Esophagus muscularis mucosa (tissue), 4 donors: ENCODE data around the gene SLC2A13. TPM values are rescaled to one million over a fixed set of nuclear protein-coding genes. Genes with fewer than 3 reads are reported as not detected.

ENCODE experiments used
- DNase-seq: peaks from one replicate; pipeline ENCODE4 v3.0.0-alpha.2; 2017; ENCODE audit errors: extremely low spot score
- H3K27ac ChIP-seq, 4 donors: fragments of 200-600 bp; sonication (generic); replicated peaks in 1 of 4; 1 replicate in 3 of 4; 2 replicates in 1 of 4; pipeline ENCODE4 v1.5.1; 2016 to 2019; ENCODE audit warnings: mild to moderate bottlenecking in 1 of 4
- H3K27me3 ChIP-seq, 4 donors: fragments of 200-600 bp; sonication (generic); one replicate each; pipeline versions ENCODE4 v1.5.1 to v1.6.0; 2016 to 2019
- H3K36me3 ChIP-seq, 4 donors: fragments of 200-600 bp; sonication (generic); one replicate each; pipeline ENCODE4 v1.5.1; 2016 to 2019
- H3K4me1 ChIP-seq, 4 donors: fragments of 200-600 bp; sonication (generic); one replicate each; pipeline ENCODE4 v1.5.1; 2016 to 2019
- H3K4me3 ChIP-seq, 4 donors: fragments of 200-600 bp; sonication (generic); 1 replicate in 2 of 4; 2 replicates in 2 of 4; pipeline ENCODE4 v1.5.1; 2016 to 2019; ENCODE audit warnings: mild to moderate bottlenecking in 4 of 4, moderate library complexity in 1 of 4
- H3K9me3 ChIP-seq, 4 donors: fragments of 200-600 bp; sonication (generic); 1 replicate in 3 of 4; 2 replicates in 1 of 4; pipeline ENCODE4 v1.5.1; 2016 to 2019
- CTCF ChIP-seq, 3 experiments: fragments of 200-600 bp in 2 of 3; fragments of 450-650 bp in 1 of 3; sonication (generic) in 2 of 3; IDR thresholded peaks; one replicate each; pipeline ENCODE4 v1.5.1; 2017 to 2019; ENCODE audit warnings: antibody characterized with exemption in 3 of 3, mild to moderate bottlenecking in 2 of 3, moderate library complexity in 1 of 3
- EP300 ChIP-seq: sonication (generic); formaldehyde crosslinking; IDR thresholded peaks from one replicate; pipeline ENCODE4 v1.6.1; 2017; ENCODE audit warnings: antibody characterized with exemption
- POLR2A ChIP-seq: fragments of 450-650 bp; IDR thresholded peaks from one replicate; pipeline ENCODE4 v1.6.1; 2017; ENCODE audit warnings: antibody characterized with exemption, moderate library complexity, mild to moderate bottlenecking, low read depth
- POLR2AphosphoS5 ChIP-seq, 2 donors: sonication (generic); formaldehyde crosslinking; IDR thresholded peaks; one replicate each; pipeline ENCODE4 v1.6.1; 2017; ENCODE audit warnings: antibody characterized with exemption in 2 of 2
- WGBS: methylation state at CpG from one replicate; pipeline ENCODE4 v1.1.5; 2018; 5-methylcytosine and 5-hydroxymethylcytosine counted together
- intact Hi-C: fragments of 100-400 bp; cut with DNase I; formaldehyde crosslinking; loops from one replicate; pipeline ENCODE4 v1.15.1; 2023
- total RNA-seq, 4 donors: library from RNA; depleted of rRNA; stranded (reverse); fragments of >200 nt; gene quantifications; one replicate each; pipeline versions ENCODE4 v1.1.0 to v1.2.1, GENCODE V29; 2016

The SLC2A13 gene
- total RNA-seq, 4 donors from 2014 or later, result 19.6 to 25.7 (median 21.4) TPM

GRCh38 chr12:39975374-39975918, 130.4 kb downstream of the SLC2A13 start:
- 53% methylated on average over 5 of the region's 5 CpGs for WGBS
- peaks cover 0 to 17% (median 9%) of the 10 kb centered on the region in 4 donors for H3K4me1 ChIP-seq
- DNase-seq, result no peak
- no peaks in the 10 kb centered on the region for H3K27me3 ChIP-seq
- no peak overlapping the region for H3K27ac ChIP-seq
- TF ChIP-seq EP300 (no peak), CTCF (IDR thresholded peaks at IDR 0.05) (no peak), POLR2A (no peak), POLR2AphosphoS5 (IDR thresholded peaks at IDR 0.05) (no peak)
- no peaks in the 10 kb centered on the region for H3K9me3 ChIP-seq
- no peaks in the 10 kb centered on the region for H3K36me3 ChIP-seq
- no peak overlapping the region for H3K4me3 ChIP-seq
- intact Hi-C loops, result no loop called here

- H3K27ac ChIP-seq, result no peak overlapping the region
- no peaks in the 10 kb centered on the region for H3K36me3 ChIP-seq
- H3K4me3 ChIP-seq, result no peak overlapping the region
- H3K27me3 ChIP-seq, result no peaks in the 10 kb centered on the region
- TF ChIP-seq POLR2A (no peak), EP300 (no peak), POLR2AphosphoS5 (IDR thresholded peaks at IDR 0.05) (no peak)
- 76% methylated on average over 1 of the region's 1 CpG for WGBS
- no peak for DNase-seq
- intact Hi-C loops, result no loop called here
- no peaks in the 10 kb centered on the region for H3K9me3 ChIP-seq
- peaks cover 0 to 17% (median 9%) of the 10 kb centered on the region in 4 donors for H3K4me1 ChIP-seq
These were observed 133.8 kb downstream of the SLC2A13 start for GRCh38 chr12:39972119-39972518.

GRCh38 chr12:39971348-39971747, 134.5 kb downstream of the SLC2A13 start:
- WGBS, result 86% methylated on average over 1 of the region's 1 CpG
- no peak overlapping the region for H3K27ac ChIP-seq
- peaks cover 0 to 17% (median 9%) of the 10 kb centered on the region in 4 donors for H3K4me1 ChIP-seq
- H3K36me3 ChIP-seq, result no peaks in the 10 kb centered on the region
- H3K9me3 ChIP-seq, result no peaks in the 10 kb centered on the region
- H3K4me3 ChIP-seq, result no peak overlapping the region
- no peaks in the 10 kb centered on the region for H3K27me3 ChIP-seq
- intact Hi-C loops, result no loop called here
- no peak for DNase-seq
- TF ChIP-seq POLR2A (no peak), EP300 (no peak), POLR2AphosphoS5 (IDR thresholded peaks at IDR 0.05) (no peak), CTCF (IDR thresholded peaks at IDR 0.05) (no peak)

GRCh38 chr12:39966721-39967120, 139.2 kb downstream of the SLC2A13 start:
- 89% methylated on average over 2 of the region's 2 CpGs for WGBS
- Histone ChIP-seq H3K27ac (no peak overlapping the region), H3K27me3 (no peaks in the 10 kb centered on the region), H3K36me3 (no peaks in the 10 kb centered on the region), H3K4me3 (no peak overlapping the region), H3K9me3 (no peaks in the 10 kb centered on the region), H3K4me1 (no peaks in the 10 kb centered on the region)
- DNase-seq, result no peak
- intact Hi-C loops, result no loop called here
- TF ChIP-seq POLR2AphosphoS5 (IDR thresholded peaks at IDR 0.05) (no peak), CTCF (IDR thresholded peaks at IDR 0.05) (no peak), EP300 (no peak), POLR2A (no peak)

GRCh38 chr12:39966256-39966655, 139.6 kb downstream of the SLC2A13 start:
- Histone ChIP-seq H3K27me3 (no peaks in the 10 kb centered on the region), H3K4me3 (no peak overlapping the region), H3K9me3 (no peaks in the 10 kb centered on the region), H3K27ac (no peak overlapping the region), H3K4me1 (no peaks in the 10 kb centered on the region), H3K36me3 (no peaks in the 10 kb centered on the region)
- intact Hi-C loops, result no loop called here
- 76% methylated on average over 2 of the region's 2 CpGs for WGBS
- DNase-seq, result no peak
- TF ChIP-seq POLR2A, result no peak
- TF ChIP-seq EP300, result no peak
- TF ChIP-seq POLR2AphosphoS5 (IDR thresholded peaks at IDR 0.05), result no peak
- TF ChIP-seq CTCF (IDR thresholded peaks at IDR 0.05), result no peak
